GF-D8 (cell line): Measurements from ENCODE around the gene SNRPB2.

ENCODE experiments used
- DNase-seq: peaks from one replicate; lab custom pipeline; 2025; lab: John Stamatoyannopoulos, UW

The SNRPB2 gene

GRCh38 chr20:16729565-16730460 lies at the start of gene SNRPB2:
SNRPB2 (plus strand) TSS chr20:16730026; CDS start chr20:16731703, 1,677 bp downstream.
- DNase-seq = peak; percentile 87

- no peak for DNase-seq
These were observed 45.4 kb upstream of the SNRPB2 start for GRCh38 chr20:16684416-16684815.

DNA sequence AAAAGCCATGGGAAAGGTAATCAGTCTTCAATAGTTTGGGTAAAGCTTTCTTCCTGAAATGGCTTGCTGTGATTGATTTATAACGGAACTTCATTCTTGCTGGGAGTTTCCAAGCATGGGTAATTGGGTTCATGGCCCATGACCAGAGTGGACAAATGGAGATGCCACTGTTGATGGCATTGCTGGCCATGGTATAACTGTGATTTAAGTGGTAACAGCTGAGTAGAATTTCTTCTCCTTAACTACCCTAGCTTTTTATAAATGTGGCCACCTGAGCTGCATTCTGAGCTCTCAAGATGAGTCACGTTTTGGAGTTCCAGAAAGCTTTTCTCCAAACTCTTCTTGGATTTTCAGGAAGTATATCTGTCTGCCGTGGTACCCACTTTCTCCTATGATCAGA lies 39.9 kb upstream of the SNRPB2 start:
- DNase-seq = no peak

DNA sequence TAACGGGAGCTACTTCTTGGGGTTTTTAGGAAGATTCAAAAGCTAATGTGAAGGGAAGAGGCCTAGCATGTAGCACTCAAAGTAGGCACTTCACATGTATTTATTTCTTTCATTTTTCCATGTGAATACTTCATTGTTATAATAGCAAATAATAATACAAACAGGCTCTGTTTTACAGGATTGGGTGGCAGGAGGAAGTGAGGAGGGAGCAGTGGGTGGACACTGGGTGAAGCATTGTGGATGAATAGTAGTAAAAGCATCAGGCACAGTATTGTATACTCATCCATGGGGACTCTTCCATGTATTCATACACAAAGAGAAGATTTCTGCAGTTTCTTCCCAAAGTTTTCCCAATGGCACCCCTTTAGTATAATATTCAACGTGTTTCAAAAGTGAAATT lies 38.4 kb upstream of the SNRPB2 start:
- no peak for DNase-seq

- no peak for DNase-seq
These were observed 37.8 kb upstream of the SNRPB2 start for GRCh38 chr20:16692009-16692408.

DNA sequence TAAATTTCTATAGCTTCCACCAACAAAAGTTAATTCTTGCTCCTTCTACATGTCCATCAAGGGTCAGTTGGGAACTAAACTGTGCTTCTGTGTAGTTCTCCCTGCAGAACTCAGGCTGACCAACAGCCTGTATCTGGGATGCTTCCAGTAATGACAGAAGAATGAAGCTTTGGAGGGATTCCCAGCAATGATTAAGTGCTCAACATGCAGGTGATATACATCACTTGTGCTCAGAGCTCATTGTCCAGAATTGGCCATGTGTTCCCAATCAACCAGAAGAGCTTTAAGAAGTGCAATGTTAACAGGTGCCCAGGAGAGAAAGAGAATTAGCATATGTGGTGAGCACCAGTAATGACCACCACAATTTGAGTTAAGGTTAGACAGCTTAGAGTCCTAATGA lies 37.4 kb upstream of the SNRPB2 start:
- DNase-seq = no peak

DNA sequence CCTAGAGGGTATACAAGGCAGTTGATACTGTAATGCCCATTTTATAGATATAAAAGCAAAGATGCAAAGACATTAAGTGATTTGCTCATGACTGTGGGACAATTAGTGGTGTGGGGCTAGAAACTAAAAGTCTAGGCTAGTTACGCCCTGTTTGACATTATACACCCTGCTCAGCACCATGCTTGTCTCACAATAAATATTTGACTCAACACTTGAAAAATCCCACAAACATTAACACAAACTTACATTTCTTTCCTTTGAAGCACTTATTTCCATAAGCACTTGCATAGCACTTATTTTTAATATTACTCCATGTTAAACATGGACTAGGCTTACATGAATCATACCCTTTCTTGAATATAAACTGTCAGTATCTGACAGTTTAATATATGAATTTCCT lies 36.5 kb upstream of the SNRPB2 start:
- no peak for DNase-seq

DNA sequence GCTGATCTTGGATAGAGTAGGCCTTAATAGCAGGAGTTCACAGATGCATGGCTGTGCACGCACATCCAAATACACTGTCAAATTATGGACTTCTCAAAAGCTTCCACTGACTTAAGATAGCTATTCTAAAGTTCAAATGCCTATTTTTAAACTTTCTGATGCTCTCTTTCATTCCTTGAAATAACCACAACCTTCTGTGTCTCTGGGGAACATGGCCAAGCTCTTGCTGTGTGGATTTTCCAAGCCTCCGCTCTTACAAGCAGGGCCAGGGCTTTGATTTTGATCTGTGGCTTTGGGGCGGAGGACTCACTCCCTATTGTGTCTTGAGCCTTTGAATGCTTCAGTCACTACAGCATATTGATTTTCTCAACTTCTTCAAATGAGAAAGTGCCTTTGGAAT lies 35.7 kb upstream of the SNRPB2 start:
- DNase-seq = no peak

GRCh38 chr20:16695628-16696027 lies 34.2 kb upstream of the SNRPB2 start:
- DNase-seq = no peak

DNA sequence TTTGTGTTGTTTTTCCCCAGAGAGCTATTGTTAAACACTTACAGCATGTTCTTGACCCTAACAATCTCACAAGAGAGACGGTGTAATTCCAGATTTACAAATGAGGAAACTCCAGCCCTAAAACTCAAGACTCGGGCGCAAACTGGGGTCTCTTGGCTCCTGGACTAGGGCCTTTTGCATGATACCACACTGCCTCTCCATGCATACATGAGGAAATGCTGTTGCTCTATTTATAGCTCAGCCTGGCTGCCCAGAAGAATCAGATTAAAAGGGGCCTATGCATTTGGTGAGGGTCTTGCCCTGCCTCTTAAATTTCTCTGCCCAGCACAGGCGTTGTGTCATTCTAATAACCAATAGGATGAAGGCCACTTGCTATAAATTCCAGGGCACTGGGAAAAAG lies 30.5 kb upstream of the SNRPB2 start:
- DNase-seq = no peak

DNA sequence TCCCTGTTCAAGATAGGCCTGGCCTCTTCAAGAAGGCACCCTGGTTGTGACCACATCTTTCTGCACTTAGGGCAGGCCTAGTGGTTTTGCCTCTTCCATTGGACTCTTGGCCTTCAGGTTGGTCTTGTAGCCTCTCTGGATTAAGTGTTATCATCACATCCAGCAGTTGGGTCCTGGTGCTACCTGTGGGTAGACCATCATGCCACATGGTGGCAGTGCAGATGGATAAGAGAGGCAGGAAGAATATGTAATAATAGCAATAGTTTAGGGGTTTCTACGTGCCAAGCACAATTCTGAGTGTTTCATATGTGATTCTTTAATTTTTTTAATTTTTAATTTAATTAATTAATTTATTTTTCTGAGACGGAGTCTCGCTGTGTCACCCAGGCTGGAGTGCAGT lies 28.5 kb upstream of the SNRPB2 start:
- DNase-seq = no peak

- DNase-seq = no peak
These were observed 26.3 kb upstream of the SNRPB2 start for GRCh38 chr20:16703570-16703969.

DNA sequence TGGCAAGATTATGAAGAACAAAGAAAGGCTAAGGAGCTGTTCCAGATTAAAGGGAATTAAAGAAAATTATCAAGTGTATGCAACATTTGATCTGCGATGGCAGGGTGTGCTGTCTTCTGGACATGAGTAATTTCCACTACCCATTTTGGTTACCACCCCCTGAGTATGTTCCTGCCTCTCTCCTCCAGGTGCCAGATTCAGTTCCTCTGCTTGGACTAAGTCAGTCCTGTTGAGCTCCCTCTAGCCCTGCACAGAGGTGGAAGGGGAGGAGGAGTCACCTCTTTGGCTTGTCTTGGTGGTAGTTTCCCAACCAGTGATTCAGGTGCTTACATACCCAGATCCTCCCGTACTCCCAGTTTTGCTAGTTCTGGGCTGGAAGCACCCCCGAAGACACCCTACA lies 22.2 kb upstream of the SNRPB2 start:
- DNase-seq = no peak

GRCh38 chr20:16708602-16709001 lies 21.2 kb upstream of the SNRPB2 start:
- no peak for DNase-seq

DNA sequence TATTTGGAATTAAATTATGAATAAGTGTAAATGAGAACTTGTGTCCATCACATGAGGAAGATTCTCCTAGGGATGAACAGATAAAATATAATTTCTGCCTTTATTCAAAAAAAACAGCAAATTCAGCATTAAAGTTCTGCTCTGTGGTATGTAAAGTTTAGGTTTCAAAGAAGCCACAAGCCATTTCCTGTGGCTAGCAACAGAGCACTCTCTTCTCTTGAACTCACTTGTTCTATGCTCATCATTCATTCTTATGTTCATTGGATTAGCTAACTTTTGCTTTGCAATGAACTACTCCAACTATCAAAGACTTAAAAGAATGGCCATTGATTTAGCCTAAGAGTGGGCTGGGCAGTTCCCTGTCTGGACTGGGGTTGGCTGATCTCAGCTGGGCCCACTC lies 20.8 kb upstream of the SNRPB2 start:
- DNase-seq = no peak

DNA sequence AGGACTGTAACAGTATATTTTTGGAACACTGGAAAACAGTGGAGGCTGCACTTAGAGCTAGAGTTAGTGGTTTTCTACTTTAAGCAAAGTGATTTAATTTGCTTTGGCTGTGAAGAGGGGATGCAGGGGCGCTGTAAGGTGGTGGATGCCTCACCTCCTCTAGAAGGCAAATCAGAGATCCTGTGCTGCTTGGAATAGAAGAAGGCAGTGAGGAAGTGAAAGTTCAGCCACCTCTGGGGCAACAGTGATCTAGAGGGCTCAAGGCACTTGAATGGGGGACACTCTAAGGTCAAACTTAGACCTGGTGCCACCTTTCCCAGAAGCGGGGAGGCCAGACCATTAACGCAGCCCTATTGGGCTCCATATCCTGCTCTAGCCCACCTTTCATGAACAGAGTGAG lies 19.0 kb upstream of the SNRPB2 start:
- no peak for DNase-seq

DNA sequence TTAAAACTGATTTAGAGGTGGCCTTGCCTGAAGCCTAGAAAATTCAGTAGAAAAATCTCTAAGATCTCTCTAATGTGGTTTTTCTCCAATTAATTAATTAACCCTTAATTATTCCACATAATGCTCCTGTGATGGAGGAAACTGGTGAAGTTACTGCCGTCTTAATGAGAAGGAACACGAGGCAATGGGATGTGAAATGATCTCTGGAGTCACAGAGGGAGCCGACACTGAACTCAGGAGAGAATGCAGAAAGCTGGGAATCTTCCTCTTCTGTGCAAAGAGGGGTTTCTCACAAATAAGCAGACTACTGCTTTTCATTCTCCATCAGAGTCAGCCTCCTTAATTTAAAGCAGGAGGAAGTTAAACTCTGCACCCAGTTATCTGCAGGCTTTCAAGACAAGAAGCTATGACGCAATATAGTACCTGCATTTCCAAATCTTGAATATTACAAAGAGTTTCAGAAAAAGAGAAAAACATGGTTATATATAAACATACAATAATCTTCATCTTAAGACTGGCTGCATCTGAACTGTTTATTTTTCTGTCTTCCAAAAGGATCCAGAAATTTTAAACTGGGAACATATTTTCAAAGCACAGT lies 18.1 kb upstream of the SNRPB2 start:
- no peak for DNase-seq

DNA sequence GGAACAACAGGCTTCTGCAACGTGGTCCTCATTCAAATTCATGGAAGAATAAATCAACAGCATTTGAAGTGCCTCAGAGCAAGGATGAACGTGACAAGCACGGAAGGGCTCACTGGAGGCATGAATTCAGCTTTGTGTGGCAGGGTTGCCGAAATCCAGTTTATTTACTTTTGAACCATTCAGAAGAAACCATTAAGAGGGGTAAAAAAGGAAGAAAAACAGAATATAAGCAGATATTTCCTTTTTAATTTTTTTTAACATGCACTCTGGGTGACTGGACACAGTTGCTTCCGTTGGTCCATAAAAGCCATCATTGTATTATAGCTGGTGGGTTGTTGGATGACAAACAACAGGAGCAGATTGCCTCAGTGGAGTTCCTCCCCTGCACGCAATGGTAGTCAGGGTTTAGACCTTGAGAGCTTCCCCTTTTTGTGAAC lies 17.3 kb upstream of the SNRPB2 start:
- DNase-seq = no peak

GRCh38 chr20:16713066-16713465 lies 16.8 kb upstream of the SNRPB2 start:
- DNase-seq = no peak

GRCh38 chr20:16714242-16714641 lies 15.6 kb upstream of the SNRPB2 start:
- no peak for DNase-seq

DNA sequence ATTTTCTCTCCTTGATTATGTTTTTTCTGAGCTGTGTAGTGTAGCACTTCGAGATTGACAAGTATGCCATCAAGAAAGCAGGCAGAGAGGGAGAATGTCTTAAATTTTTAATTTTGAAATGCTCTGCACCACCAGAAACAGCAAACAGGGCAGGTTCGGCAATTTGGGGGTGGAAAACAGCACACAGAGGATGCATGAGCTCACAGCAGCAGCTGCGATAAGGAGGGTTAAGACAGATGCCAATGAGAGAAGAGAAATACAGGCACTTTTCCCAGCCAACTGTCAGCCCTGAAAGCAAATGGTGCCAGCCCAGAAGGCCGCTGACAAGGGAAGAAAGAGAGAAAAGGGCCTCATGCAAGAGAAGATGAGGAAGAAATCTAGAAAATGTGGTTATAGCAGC lies 15.1 kb upstream of the SNRPB2 start:
- DNase-seq = no peak

- DNase-seq = no peak
These were observed 10.4 kb upstream of the SNRPB2 start for GRCh38 chr20:16719421-16719820.

DNA sequence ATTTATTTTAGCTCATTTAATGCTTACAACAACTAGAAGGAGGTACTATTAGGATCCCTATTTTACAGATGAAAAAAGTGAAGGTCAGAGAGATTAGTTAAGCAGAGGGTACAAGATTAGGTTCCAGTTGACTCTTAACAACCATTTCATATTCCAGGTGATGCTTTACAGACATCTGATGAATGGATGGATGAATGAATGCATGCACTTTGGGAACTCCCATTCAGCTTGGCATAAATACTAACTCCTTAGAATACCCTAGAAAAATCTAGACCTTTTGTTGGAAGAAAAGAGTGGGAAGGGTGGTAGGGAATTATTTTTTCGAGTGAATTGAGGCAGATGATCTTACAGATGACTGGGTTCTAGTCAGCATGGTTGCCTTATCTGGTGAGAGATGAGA lies 746 bp upstream of the SNRPB2 start:
- no peak for DNase-seq
